ENCODE measurements around the gene FOXL1. TPM values are rescaled to one million over a fixed set of nuclear protein-coding genes. Genes with fewer than 3 reads are reported as not detected.
"Not testable (repeated sequence)": the region's sequence is repeated elsewhere in the genome, so short reads cannot be mapped to it uniquely, and the experiment has no call there.

Gene FOXL1
- polyA plus RNA-seq, 4 donors, result 0.22 to 6.3 (median 1.5) TPM

GRCh38 chr16:86587487-86587886 is 9.1 kb downstream of the FOXL1 start:
- H3K9me3 ChIP-seq (ENCODE audit: control insufficient read depth in 2 of 2, insufficient read depth in 1 of 2, low read depth in 1 of 2, low read length in 1 of 2), result no peaks in the 10 kb centered on the region
- H3K27ac ChIP-seq (ENCODE audit: low read depth in 1 of 3, low read length in 2 of 3), result no peak overlapping the region
- no peak for FAIRE-seq
- peaks cover 0 to 4% (median 0%) of the 10 kb centered on the region in 3 donors for H3K4me1 ChIP-seq (ENCODE audit: control insufficient read depth in 3 of 3, insufficient read depth in 2 of 3, low read depth in 1 of 3, low read length in 2 of 3)
- DNase-seq, result no peak
- 92 to 95% (median 94%) methylated on average over 3 of the region's 3 CpGs for WGBS, 3 donors
- peaks cover 2 to 20% (median 6%) of the 10 kb centered on the region in 3 donors for H3K27me3 ChIP-seq (ENCODE audit: control insufficient read depth in 3 of 3, insufficient read depth in 3 of 3, low read length in 3 of 3)
- no peaks in the 10 kb centered on the region for H3K36me3 ChIP-seq (ENCODE audit: control insufficient read depth in 3 of 3, insufficient read depth in 2 of 3, low read depth in 1 of 3, low read length in 3 of 3)
- no peak overlapping the region for H3K4me3 ChIP-seq (ENCODE audit: low read depth in 1 of 3, low read length in 3 of 3)

DNA sequence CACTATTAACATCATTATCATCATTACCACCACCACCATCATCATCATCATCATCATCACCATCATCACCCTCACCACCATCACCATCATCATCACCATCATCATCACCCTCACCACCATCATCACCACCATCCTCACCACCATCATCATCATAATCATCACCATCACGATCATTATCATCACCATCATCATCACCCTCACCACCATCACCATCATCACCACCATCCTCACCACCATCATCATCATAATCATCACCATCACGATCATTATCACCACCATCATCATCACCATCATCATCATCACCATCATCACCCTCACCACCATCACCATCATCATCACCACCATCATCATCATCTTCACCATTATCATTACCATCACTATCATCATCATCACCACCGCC is 9.6 kb downstream of the FOXL1 start:
- not testable (repeated sequence) for DNase-seq; H3K4me3 ChIP-seq (ENCODE audit: low read depth in 1 of 3, low read length in 3 of 3); H3K9me3 ChIP-seq (ENCODE audit: control insufficient read depth in 2 of 2, insufficient read depth in 1 of 2, low read depth in 1 of 2, low read length in 1 of 2); H3K4me1 ChIP-seq (ENCODE audit: control insufficient read depth in 3 of 3, insufficient read depth in 2 of 3, low read depth in 1 of 3, low read length in 2 of 3); H3K27ac ChIP-seq (ENCODE audit: low read depth in 1 of 3, low read length in 2 of 3); FAIRE-seq; H3K36me3 ChIP-seq (ENCODE audit: control insufficient read depth in 3 of 3, insufficient read depth in 2 of 3, low read depth in 1 of 3, low read length in 3 of 3)
- peaks cover 2 to 20% (median 6%) of the 10 kb centered on the region in 3 donors for H3K27me3 ChIP-seq (ENCODE audit: control insufficient read depth in 3 of 3, insufficient read depth in 3 of 3, low read length in 3 of 3)
- 74 to 92% (median 89%) methylated on average over 3 of the region's 3 CpGs for WGBS, 3 donors

- Histone ChIP-seq H3K27ac (ENCODE audit: low read depth in 1 of 3, low read length in 2 of 3) (no peak overlapping the region), H3K36me3 (ENCODE audit: control insufficient read depth in 3 of 3, insufficient read depth in 2 of 3, low read depth in 1 of 3, low read length in 3 of 3) (no peaks in the 10 kb centered on the region), H3K9me3 (ENCODE audit: control insufficient read depth in 2 of 2, insufficient read depth in 1 of 2, low read depth in 1 of 2, low read length in 1 of 2) (no peaks in the 10 kb centered on the region), H3K4me1 (ENCODE audit: control insufficient read depth in 3 of 3, insufficient read depth in 2 of 3, low read depth in 1 of 3, low read length in 2 of 3) (no peaks in the 10 kb centered on the region), H3K4me3 (ENCODE audit: low read depth in 1 of 3, low read length in 3 of 3) (no peak overlapping the region), H3K27me3 (ENCODE audit: control insufficient read depth in 3 of 3, insufficient read depth in 3 of 3, low read length in 3 of 3) (peaks cover 6 to 32% (median 10%) of the 10 kb centered on the region in 3 donors)
- FAIRE-seq, result no peak
- no peak for DNase-seq
- WGBS, 3 donors, result 56 to 70% (median 60%) methylated on average over 4 of the region's 4 CpGs
Measured at GRCh38 chr16:86590501-86591144, 12.3 kb downstream of the FOXL1 start.

- Histone ChIP-seq H3K36me3 (ENCODE audit: control insufficient read depth in 3 of 3, insufficient read depth in 2 of 3, low read depth in 1 of 3, low read length in 3 of 3) (no peaks in the 10 kb centered on the region), H3K27ac (ENCODE audit: low read depth in 1 of 3, low read length in 2 of 3) (no peak overlapping the region), H3K4me3 (ENCODE audit: low read depth in 1 of 3, low read length in 3 of 3) (no peak overlapping the region), H3K9me3 (ENCODE audit: control insufficient read depth in 2 of 2, insufficient read depth in 1 of 2, low read depth in 1 of 2, low read length in 1 of 2) (no peaks in the 10 kb centered on the region), H3K27me3 (ENCODE audit: control insufficient read depth in 3 of 3, insufficient read depth in 3 of 3, low read length in 3 of 3) (peaks cover 3 to 37% (median 10%) of the 10 kb centered on the region in 3 donors), H3K4me1 (ENCODE audit: control insufficient read depth in 3 of 3, insufficient read depth in 2 of 3, low read depth in 1 of 3, low read length in 2 of 3) (no peaks in the 10 kb centered on the region)
- 79 to 93% (median 84%) methylated on average over 4 of the region's 4 CpGs for WGBS, 3 donors
- DNase-seq (no peak), FAIRE-seq (no peak)
Measured at GRCh38 chr16:86591270-86591669, 12.9 kb downstream of the FOXL1 start.

- peaks cover 3 to 52% (median 10%) of the 10 kb centered on the region in 3 donors for H3K27me3 ChIP-seq (ENCODE audit: control insufficient read depth in 3 of 3, insufficient read depth in 3 of 3, low read length in 3 of 3)
- no peak overlapping the region for H3K4me3 ChIP-seq (ENCODE audit: low read depth in 1 of 3, low read length in 3 of 3)
- FAIRE-seq, result no peak
- WGBS, 3 donors, result 57 to 65% (median 58%) methylated on average over 13 of the region's 13 CpGs
- H3K36me3 ChIP-seq (ENCODE audit: control insufficient read depth in 3 of 3, insufficient read depth in 2 of 3, low read depth in 1 of 3, low read length in 3 of 3), result no peaks in the 10 kb centered on the region
- DNase-seq, result no peak
- H3K27ac ChIP-seq (ENCODE audit: low read depth in 1 of 3, low read length in 2 of 3), result no peak overlapping the region
- no peaks in the 10 kb centered on the region for H3K9me3 ChIP-seq (ENCODE audit: control insufficient read depth in 2 of 2, insufficient read depth in 1 of 2, low read depth in 1 of 2, low read length in 1 of 2)
- no peaks in the 10 kb centered on the region for H3K4me1 ChIP-seq (ENCODE audit: control insufficient read depth in 3 of 3, insufficient read depth in 2 of 3, low read depth in 1 of 3, low read length in 2 of 3)
Measured at GRCh38 chr16:86593913-86594620, 15.7 kb downstream of the FOXL1 start.

DNA sequence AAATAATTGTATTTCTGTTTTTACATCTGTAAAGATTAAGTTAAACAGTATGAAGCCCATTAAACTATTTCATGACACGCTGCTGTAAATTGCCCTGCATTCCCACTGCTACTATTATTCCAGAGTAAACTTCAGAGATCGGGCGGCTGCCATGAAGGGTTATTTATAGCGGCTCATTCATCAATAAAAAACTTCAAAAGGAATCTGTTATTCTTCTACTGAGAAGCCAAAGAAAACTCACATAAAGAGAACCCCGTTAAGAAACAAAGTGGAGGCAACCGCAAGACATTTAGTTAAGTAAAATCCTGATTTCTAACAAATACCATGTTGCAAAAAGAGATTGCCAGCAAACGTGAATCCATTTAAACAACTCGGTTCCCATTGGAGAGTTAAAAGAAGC is 16.4 kb downstream of the FOXL1 start:
- H3K4me3 ChIP-seq (ENCODE audit: low read depth in 1 of 3, low read length in 3 of 3), result no peak overlapping the region
- FAIRE-seq (no peak), DNase-seq (no peak)
- H3K4me1 ChIP-seq (ENCODE audit: control insufficient read depth in 3 of 3, insufficient read depth in 2 of 3, low read depth in 1 of 3, low read length in 2 of 3), result no peaks in the 10 kb centered on the region
- WGBS, 3 donors, result 35 to 46% (median 35%) methylated on average over 8 of the region's 8 CpGs
- H3K27ac ChIP-seq (ENCODE audit: low read depth in 1 of 3, low read length in 2 of 3), result no peak overlapping the region
- H3K27me3 ChIP-seq (ENCODE audit: control insufficient read depth in 3 of 3, insufficient read depth in 3 of 3, low read length in 3 of 3), result peaks cover 3 to 52% (median 10%) of the 10 kb centered on the region in 3 donors
- no peaks in the 10 kb centered on the region for H3K36me3 ChIP-seq (ENCODE audit: control insufficient read depth in 3 of 3, insufficient read depth in 2 of 3, low read depth in 1 of 3, low read length in 3 of 3)
- H3K9me3 ChIP-seq (ENCODE audit: control insufficient read depth in 2 of 2, insufficient read depth in 1 of 2, low read depth in 1 of 2, low read length in 1 of 2), result no peaks in the 10 kb centered on the region

DNA sequence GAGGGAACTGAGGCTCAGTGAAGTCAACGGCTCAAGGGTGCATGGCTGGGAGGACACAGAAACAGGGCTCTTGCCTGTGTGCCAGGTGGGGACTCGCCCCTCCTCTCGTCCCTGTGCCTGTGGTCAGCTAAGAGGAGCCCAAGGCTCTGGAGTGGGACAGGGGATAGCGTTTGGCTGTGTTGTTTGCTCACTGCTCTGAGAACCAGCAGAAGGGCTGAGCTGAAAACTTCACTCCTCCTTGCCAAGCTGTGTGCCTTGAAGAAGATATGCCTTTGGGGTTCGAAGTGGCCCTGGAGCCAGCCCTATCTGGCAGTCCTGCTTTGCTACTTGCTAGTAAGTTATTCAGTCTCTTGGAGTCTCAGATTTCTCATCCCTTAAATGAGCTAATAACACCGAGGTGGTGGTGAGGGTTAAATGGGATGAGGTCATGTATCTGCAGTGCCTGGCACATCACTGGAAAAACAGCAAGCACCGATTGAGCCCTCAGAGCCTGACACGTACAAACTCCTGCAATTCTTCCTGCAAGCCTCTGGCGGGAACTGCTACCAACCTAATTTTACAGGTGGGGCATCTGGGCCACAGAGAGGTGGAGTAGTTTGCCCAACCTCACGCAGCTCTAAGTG is 17.7 kb downstream of the FOXL1 start:
- Histone ChIP-seq H3K4me1 (ENCODE audit: control insufficient read depth in 3 of 3, insufficient read depth in 2 of 3, low read depth in 1 of 3, low read length in 2 of 3) (no peaks in the 10 kb centered on the region), H3K9me3 (ENCODE audit: control insufficient read depth in 2 of 2, insufficient read depth in 1 of 2, low read depth in 1 of 2, low read length in 1 of 2) (no peaks in the 10 kb centered on the region), H3K4me3 (ENCODE audit: low read depth in 1 of 3, low read length in 3 of 3) (no peak overlapping the region), H3K27me3 (ENCODE audit: control insufficient read depth in 3 of 3, insufficient read depth in 3 of 3, low read length in 3 of 3) (peaks cover 0 to 48% (median 8%) of the 10 kb centered on the region in 3 donors), H3K27ac (ENCODE audit: low read depth in 1 of 3, low read length in 2 of 3) (no peak overlapping the region), H3K36me3 (ENCODE audit: control insufficient read depth in 3 of 3, insufficient read depth in 2 of 3, low read depth in 1 of 3, low read length in 3 of 3) (no peaks in the 10 kb centered on the region)
- 61 to 80% (median 65%) methylated on average over 10 of the region's 10 CpGs for WGBS, 3 donors
- DNase-seq (no peak), FAIRE-seq (no peak)

GRCh38 chr16:86597126-86597879 is 19.0 kb downstream of the FOXL1 start:
- FAIRE-seq (no peak), DNase-seq (no peak)
- Histone ChIP-seq H3K4me3 (ENCODE audit: low read depth in 1 of 3, low read length in 3 of 3) (no peak overlapping the region), H3K4me1 (ENCODE audit: control insufficient read depth in 3 of 3, insufficient read depth in 2 of 3, low read depth in 1 of 3, low read length in 2 of 3) (no peaks in the 10 kb centered on the region), H3K36me3 (ENCODE audit: control insufficient read depth in 3 of 3, insufficient read depth in 2 of 3, low read depth in 1 of 3, low read length in 3 of 3) (no peaks in the 10 kb centered on the region), H3K9me3 (ENCODE audit: control insufficient read depth in 2 of 2, insufficient read depth in 1 of 2, low read depth in 1 of 2, low read length in 1 of 2) (no peaks in the 10 kb centered on the region), H3K27me3 (ENCODE audit: control insufficient read depth in 3 of 3, insufficient read depth in 3 of 3, low read length in 3 of 3) (peaks cover 0 to 46% (median 8%) of the 10 kb centered on the region in 3 donors), H3K27ac (ENCODE audit: low read depth in 1 of 3, low read length in 2 of 3) (no peak overlapping the region)
- WGBS, 3 donors, result 75 to 82% (median 79%) methylated on average over 18 of the region's 18 CpGs

Measured in small intestine (tissue), 7 donors.